Measurements from ENCODE around the gene CCK. TPM values are rescaled to one million over a fixed set of nuclear protein-coding genes. Genes with fewer than 3 reads are reported as not detected.
A peak's percentile ranks its signal among the peaks of the same experiment; 100 is the strongest.

CCK gene
- total and polyA plus RNA-seq, 4 donors, result 0.25 TPM; not detected in 3

GRCh38 chr3:42250761-42251160, 15.2 kb downstream of the CCK start:
- peaks cover 0 to 5% (median 0%) of the 10 kb centered on the region in 4 donors for H3K27me3 ChIP-seq (ENCODE audit: control insufficient read depth in 4 of 4, insufficient read depth in 4 of 4, low read length in 3 of 4)
- H3K9ac ChIP-seq (ENCODE audit: low read depth in 1 of 2, low read length in 2 of 2), result no peak overlapping the region
- H3K4me1 ChIP-seq (ENCODE audit: control insufficient read depth in 4 of 4, insufficient read depth in 4 of 4, low read length in 3 of 4), result peaks cover 0 to 6% (median 2%) of the 10 kb centered on the region in 4 donors
- no peaks in the 10 kb centered on the region for H3K9me3 ChIP-seq (ENCODE audit: control insufficient read depth in 4 of 4, low read length in 3 of 4)
- no peaks in the 10 kb centered on the region for H3K36me3 ChIP-seq (ENCODE audit: control insufficient read depth in 4 of 4, insufficient read depth in 3 of 4, low read depth in 1 of 4, low read length in 3 of 4)
- no peak overlapping the region for H3K4me3 ChIP-seq (ENCODE audit: low read depth in 1 of 3, low read length in 3 of 3)
- no peak for TF ChIP-seq NR2F2 (IDR thresholded peaks at IDR 0.05)
- TF ChIP-seq, protein P1, sequence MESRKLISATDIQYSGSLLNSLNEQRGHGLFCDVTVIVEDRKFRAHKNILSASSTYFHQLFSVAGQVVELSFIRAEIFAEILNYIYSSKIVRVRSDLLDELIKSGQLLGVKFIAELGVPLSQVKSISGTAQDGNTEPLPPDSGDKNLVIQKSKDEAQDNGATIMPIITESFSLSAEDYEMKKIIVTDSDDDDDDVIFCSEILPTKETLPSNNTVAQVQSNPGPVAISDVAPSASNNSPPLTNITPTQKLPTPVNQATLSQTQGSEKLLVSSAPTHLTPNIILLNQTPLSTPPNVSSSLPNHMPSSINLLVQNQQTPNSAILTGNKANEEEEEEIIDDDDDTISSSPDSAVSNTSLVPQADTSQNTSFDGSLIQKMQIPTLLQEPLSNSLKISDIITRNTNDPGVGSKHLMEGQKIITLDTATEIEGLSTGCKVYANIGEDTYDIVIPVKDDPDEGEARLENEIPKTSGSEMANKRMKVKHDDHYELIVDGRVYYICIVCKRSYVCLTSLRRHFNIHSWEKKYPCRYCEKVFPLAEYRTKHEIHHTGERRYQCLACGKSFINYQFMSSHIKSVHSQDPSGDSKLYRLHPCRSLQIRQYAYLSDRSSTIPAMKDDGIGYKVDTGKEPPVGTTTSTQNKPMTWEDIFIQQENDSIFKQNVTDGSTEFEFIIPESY (IDR thresholded peaks at IDR 0.05), result no peak
- TF ChIP-seq EGR1 (IDR thresholded peaks at IDR 0.05; ENCODE audit: low read depth in 2 of 2), result no peak
- no peak for TF ChIP-seq JUND (IDR thresholded peaks at IDR 0.05)
- TF ChIP-seq HNF4G (IDR thresholded peaks at IDR 0.05), result no peak
- no peak for TF ChIP-seq REST (IDR thresholded peaks at IDR 0.05)
- TF ChIP-seq HNF4A (conservative IDR thresholded peaks at IDR 0.05), result no peak
- no peak for TF ChIP-seq RXRA (IDR thresholded peaks at IDR 0.05)
- TF ChIP-seq FOXA2 (IDR thresholded peaks at IDR 0.05), result no peak
- TF ChIP-seq TAF1 (conservative IDR thresholded peaks at IDR 0.05), result no peak
- TF ChIP-seq SP1 (IDR thresholded peaks at IDR 0.05), result no peak
- no peak for TF ChIP-seq YY1 (IDR thresholded peaks at IDR 0.05)
- TF ChIP-seq FOXA1 (IDR thresholded peaks at IDR 0.05), result no peak
- TF ChIP-seq, protein P2, sequence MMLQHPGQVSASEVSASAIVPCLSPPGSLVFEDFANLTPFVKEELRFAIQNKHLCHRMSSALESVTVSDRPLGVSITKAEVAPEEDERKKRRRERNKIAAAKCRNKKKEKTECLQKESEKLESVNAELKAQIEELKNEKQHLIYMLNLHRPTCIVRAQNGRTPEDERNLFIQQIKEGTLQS (IDR thresholded peaks at IDR 0.05), result no peak
- no peak for TF ChIP-seq RAD21 (IDR thresholded peaks at IDR 0.05)
- TF ChIP-seq, protein P3, sequence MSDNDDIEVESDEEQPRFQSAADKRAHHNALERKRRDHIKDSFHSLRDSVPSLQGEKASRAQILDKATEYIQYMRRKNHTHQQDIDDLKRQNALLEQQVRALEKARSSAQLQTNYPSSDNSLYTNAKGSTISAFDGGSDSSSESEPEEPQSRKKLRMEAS (IDR thresholded peaks at IDR 0.05), result no peak
- no peak for TF ChIP-seq CTCF (IDR thresholded peaks at IDR 0.05; ENCODE audit: low read depth, low read length, missing input control)
- DNase-seq (ENCODE audit: low spot score), result no peak
- WGBS, result 53% methylated on average over 1 of the region's 1 CpG
- H3K27ac ChIP-seq (ENCODE audit: low read depth in 1 of 2, low read length in 2 of 2), result no peak overlapping the region

GRCh38 chr3:42247576-42248027, 18.4 kb downstream of the CCK start:
- H3K36me3 ChIP-seq (ENCODE audit: control insufficient read depth in 4 of 4, insufficient read depth in 3 of 4, low read depth in 1 of 4, low read length in 3 of 4), result no peaks in the 10 kb centered on the region
- no peak overlapping the region for H3K27ac ChIP-seq (ENCODE audit: low read depth in 1 of 2, low read length in 2 of 2)
- no peaks in the 10 kb centered on the region for H3K9me3 ChIP-seq (ENCODE audit: control insufficient read depth in 4 of 4, low read length in 3 of 4)
- no peaks in the 10 kb centered on the region for H3K27me3 ChIP-seq (ENCODE audit: control insufficient read depth in 4 of 4, insufficient read depth in 4 of 4, low read length in 3 of 4)
- TF ChIP-seq SP1 (IDR thresholded peaks at IDR 0.05) (no peak), RAD21 (IDR thresholded peaks at IDR 0.05) (peak; percentile 86), RXRA (IDR thresholded peaks at IDR 0.05) (no peak), CTCF (IDR thresholded peaks at IDR 0.05; ENCODE audit: low read depth, low read length, missing input control) (peak; percentile 71), YY1 (IDR thresholded peaks at IDR 0.05) (no peak)
- peak; percentile 46 for DNase-seq (ENCODE audit: low spot score)
- 6% methylated on average over 9 of the region's 9 CpGs for WGBS
- H3K4me3 ChIP-seq (ENCODE audit: low read depth in 1 of 3, low read length in 3 of 3), result peak overlapping the region in 1 of 3 donors; percentile 13
- H3K4me1 ChIP-seq (ENCODE audit: control insufficient read depth in 4 of 4, insufficient read depth in 4 of 4, low read length in 3 of 4), result peaks cover 0 to 6% (median 2%) of the 10 kb centered on the region in 4 donors
- no peak overlapping the region for H3K9ac ChIP-seq (ENCODE audit: low read depth in 1 of 2, low read length in 2 of 2)
